ENCODE results near the gene CRYGC.

GRCh38 chr2:208164951-208165755 is 35.5 kb upstream of the CRYGC start:
- TF ChIP-seq CTCF (IDR thresholded peaks at IDR 0.05; ENCODE audit: low read depth, low read length, poor library complexity, severe bottlenecking) (no peak), EZH2phosphoT487 (IDR thresholded peaks at IDR 0.05; ENCODE audit: borderline replicate concordance, low read length) (no peak)
